GM23248 (cell line): ENCODE measurements around the gene MIS12.

ENCODE experiments used
- EZH2 ChIP-seq: fragments of 200-600 bp; sonication (generic); IDR thresholded peaks from 2 replicates; pipeline ENCODE4 v1.6.1; 2018; ENCODE audit warnings: antibody characterized with exemption, mild to moderate bottlenecking; ENCODE audit not compliant: insufficient read depth, poor library complexity, severe bottlenecking
- EZH2phosphoT487 ChIP-seq: fragments of 200-600 bp; sonication (generic); IDR thresholded peaks from 2 replicates; pipeline ENCODE4 v1.6.1; 2018; ENCODE audit warnings: antibody characterized with exemption, moderate library complexity, mild to moderate bottlenecking, low read depth; ENCODE audit not compliant: insufficient read depth

DNA sequence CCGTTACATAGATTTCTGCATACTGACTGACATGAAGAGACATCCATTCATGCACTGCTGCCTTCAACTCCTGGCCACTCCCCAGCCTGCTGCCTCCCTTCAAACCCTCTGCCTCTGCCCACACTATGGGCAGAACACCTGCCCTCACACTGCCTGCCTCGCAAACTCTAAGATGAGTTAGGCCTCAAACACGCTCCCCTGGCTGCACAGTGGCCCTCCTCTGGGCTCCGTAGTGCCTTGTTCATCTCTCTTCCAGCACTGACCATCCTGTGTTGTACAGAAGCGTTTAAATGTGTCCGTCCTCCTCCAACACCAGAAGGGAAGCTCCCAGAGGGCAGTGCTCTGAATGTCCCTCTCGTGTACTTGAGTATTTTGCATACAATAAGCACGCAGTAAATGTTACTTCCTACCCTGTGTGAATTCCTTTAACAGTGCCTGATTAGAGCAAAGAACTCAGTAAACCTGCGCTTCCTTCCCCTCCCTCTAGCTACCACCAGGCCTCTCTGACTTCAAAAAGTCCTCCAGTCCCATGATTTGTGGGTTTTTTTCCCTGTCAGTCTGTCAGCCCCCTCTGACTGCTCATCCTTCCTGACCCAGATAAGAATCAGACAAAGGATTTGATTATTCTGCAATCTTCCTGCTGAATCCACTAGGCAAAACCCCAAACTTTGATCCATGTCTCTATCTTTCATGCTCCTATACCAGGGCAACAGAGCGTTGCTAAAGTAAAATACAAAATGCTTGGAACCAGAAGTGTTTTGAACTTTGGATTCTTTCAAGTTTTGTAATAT, 21.5 kb upstream of the MIS12 start:
- TF ChIP-seq EZH2, result no peak
- TF ChIP-seq EZH2phosphoT487, result no peak
